Endodermal cell (in vitro differentiated cells): ENCODE data around the gene EFNB2. TPM values are rescaled to one million over a fixed set of nuclear protein-coding genes. Genes with fewer than 3 reads are reported as not detected.

ENCODE experiments used
- DNase-seq: peaks from one replicate; pipeline ENCODE4 v3.0.0-alpha.2; 2017
- H3K27ac ChIP-seq: 2 replicates; pipeline ENCODE4 v1.5.1; 2013; ENCODE audit warnings: mild to moderate bottlenecking, low read depth, low read length, moderate library complexity
- H3K27me3 ChIP-seq: 2 replicates; pipeline ENCODE4 v1.6.1; 2013; ENCODE audit warnings: mild to moderate bottlenecking, low read length, moderate library complexity; ENCODE audit not compliant: insufficient read depth, control insufficient read depth, poor library complexity, severe bottlenecking
- H3K36me3 ChIP-seq: 2 replicates; pipeline ENCODE4 v1.7.0; 2013; ENCODE audit warnings: mild to moderate bottlenecking, low read length, moderate library complexity; ENCODE audit not compliant: control insufficient read depth, insufficient read depth
- H3K4me1 ChIP-seq: one replicate; pipeline ENCODE4 v1.7.0; 2013; ENCODE audit warnings: low read length; ENCODE audit not compliant: control insufficient read depth, insufficient read depth
- H3K4me3 ChIP-seq: 2 replicates; pipeline ENCODE4 v1.5.1; 2013; ENCODE audit warnings: mild to moderate bottlenecking, low read length, moderate library complexity
- H3K9ac ChIP-seq: 2 replicates; pipeline ENCODE4 v1.6.1; 2013; ENCODE audit warnings: mild to moderate bottlenecking, low read length, moderate library complexity; ENCODE audit not compliant: poor library complexity, severe bottlenecking; ENCODE audit errors: extremely low read depth
- H3K9me3 ChIP-seq: 2 replicates; pipeline ENCODE4 v1.6.1; 2013; ENCODE audit warnings: mild to moderate bottlenecking, low read length, moderate library complexity; ENCODE audit not compliant: control insufficient read depth
- H3K27ac Mint-ChIP-seq: 2 replicates; pipeline ENCODE4 v1.8.0; 2020; ENCODE audit warnings: mixed read lengths
- H3K27me3 Mint-ChIP-seq: 2 replicates; pipeline ENCODE4 v1.8.0; 2021; ENCODE audit warnings: mild to moderate bottlenecking, mixed read lengths; ENCODE audit not compliant: insufficient read depth
- H3K36me3 Mint-ChIP-seq: 2 replicates; pipeline ENCODE4 v1.8.0; 2020; ENCODE audit warnings: low read depth, mixed read lengths
- H3K4me1 Mint-ChIP-seq: 2 replicates; pipeline ENCODE4 v1.8.0; 2020; ENCODE audit warnings: mixed read lengths
- H3K4me3 Mint-ChIP-seq: 2 replicates; pipeline ENCODE4 v1.8.0; 2020; ENCODE audit warnings: mild to moderate bottlenecking, moderate library complexity, mixed read lengths
- H3K9me3 Mint-ChIP-seq: 2 replicates; pipeline ENCODE4 v1.8.0; 2020; ENCODE audit warnings: mild to moderate bottlenecking, mixed read lengths
- CTCF ChIP-seq: fragments of 200-600 bp; sonication (generic); conservative IDR thresholded peaks from 2 replicates; pipeline ENCODE4 v1.5.0; 2021; ENCODE audit warnings: antibody characterized with exemption, mild to moderate bottlenecking
- WGBS, 2 experiments: methylation state at CpG; one replicate each; pipeline versions ENCODE4 v1.1.5 to v1.1.7; 2013; ENCODE audit warnings: missing lambda C conversion rate in 2 of 2, mixed read lengths in 1 of 2; ENCODE audit not compliant: insufficient coverage in 1 of 2, insufficient read length in 1 of 2; 5-methylcytosine and 5-hydroxymethylcytosine counted together
- total RNA-seq, 2 donors: library from RNA; stranded (reverse); fragmentation: NEBNext Ultra II Directional in 1 of 2; extraction: Animal tissue kit (Norgen Biotek cat#: 25700) in 1 of 2; gene quantifications; 2 replicates in 1 of 2; 3 replicates in 1 of 2; pipeline ENCODE4 v1.2.1, GENCODE V29; 2021

EFNB2 gene
- total RNA-seq, 2 donors from 2014 or later: 0.84 to 3.1 TPM

- H3K4me3 ChIP-seq: no peak overlapping the region
- H3K9ac ChIP-seq: no peak overlapping the region
- no peaks in the 10 kb centered on the region for H3K27me3 ChIP-seq
- H3K9me3 Mint-ChIP-seq: no peaks in the 10 kb centered on the region
- no peak overlapping the region for H3K27ac ChIP-seq
- no peak for TF ChIP-seq CTCF
- DNase-seq: no peak
- no peaks in the 10 kb centered on the region for H3K9me3 ChIP-seq
- peaks cover 50% of the 10 kb centered on the region for H3K36me3 ChIP-seq
- no peak overlapping the region for H3K27ac Mint-ChIP-seq
- H3K4me1 Mint-ChIP-seq: peaks cover 4% of the 10 kb centered on the region
- 93 to 96% methylated on average over 3 of the region's 4 CpGs for WGBS, 2 experiments
- peaks cover 2% of the 10 kb centered on the region for H3K27me3 Mint-ChIP-seq
- H3K4me1 ChIP-seq: no peaks in the 10 kb centered on the region
- H3K4me3 Mint-ChIP-seq: no peak overlapping the region
- H3K36me3 Mint-ChIP-seq: peaks cover 27% of the 10 kb centered on the region
These were observed 5.2 kb upstream of the EFNB2 start for GRCh38 chr13:106540613-106541012.

GRCh38 chr13:106537521-106537920 lies 2.1 kb upstream of the EFNB2 start:
- peaks cover 22% of the 10 kb centered on the region for H3K27me3 ChIP-seq
- peaks cover 3% of the 10 kb centered on the region for H3K4me1 ChIP-seq
- H3K27ac ChIP-seq: no peak overlapping the region
- no peak for TF ChIP-seq CTCF
- peaks cover 21% of the 10 kb centered on the region for H3K36me3 ChIP-seq
- no peak overlapping the region for H3K4me3 ChIP-seq
- no peak overlapping the region for H3K9ac ChIP-seq
- H3K9me3 Mint-ChIP-seq: no peaks in the 10 kb centered on the region
- no peaks in the 10 kb centered on the region for H3K9me3 ChIP-seq
- peaks cover 21% of the 10 kb centered on the region for H3K27me3 Mint-ChIP-seq
- DNase-seq: no peak
- 82 to 86% methylated on average over 2 to 3 of the region's 3 CpGs for WGBS, 2 experiments
- no peak overlapping the region for H3K4me3 Mint-ChIP-seq
- H3K4me1 Mint-ChIP-seq: peaks cover 14% of the 10 kb centered on the region
- no peak overlapping the region for H3K27ac Mint-ChIP-seq
- H3K36me3 Mint-ChIP-seq: peaks cover 17% of the 10 kb centered on the region

GRCh38 chr13:106536244-106537034 lies 977 bp upstream of the EFNB2 start:
- H3K9ac ChIP-seq: no peak overlapping the region
- peak; percentile 97 for DNase-seq
- peak overlapping the region; percentile 62 for H3K4me3 Mint-ChIP-seq
- peaks cover 11% of the 10 kb centered on the region for H3K36me3 ChIP-seq
- peaks cover 23% of the 10 kb centered on the region for H3K4me1 Mint-ChIP-seq
- H3K4me3 ChIP-seq: peak overlapping the region; percentile 82
- H3K27ac ChIP-seq: peak overlapping the region; percentile 79
- no peak overlapping the region for H3K27ac Mint-ChIP-seq
- peaks cover 10% of the 10 kb centered on the region for H3K36me3 Mint-ChIP-seq
- 7 to 8% methylated on average over 17 to 50 of the region's 50 CpGs for WGBS, 2 experiments
- peaks cover 33% of the 10 kb centered on the region for H3K27me3 ChIP-seq
- peak; percentile 98 for TF ChIP-seq CTCF
- peaks cover 6% of the 10 kb centered on the region for H3K4me1 ChIP-seq
- no peaks in the 10 kb centered on the region for H3K9me3 Mint-ChIP-seq
- H3K27me3 Mint-ChIP-seq: peaks cover 31% of the 10 kb centered on the region
- no peaks in the 10 kb centered on the region for H3K9me3 ChIP-seq
